ENCODE measurements around the gene ZBTB20. TPM values are rescaled to one million over a fixed set of nuclear protein-coding genes. Genes with fewer than 3 reads are reported as not detected.

The ZBTB20 gene
- total RNA-seq, 1 experiment from 2014 or later = 4.8 TPM

- no peak for DNase-seq (ENCODE audit: extremely low read depth, low read depth)
These were observed 487.7 kb downstream of the ZBTB20 start for GRCh38 chr3:114659109-114660061.

GRCh38 chr3:114651555-114651954, 495.5 kb downstream of the ZBTB20 start:
- no peak for DNase-seq (ENCODE audit: extremely low read depth, low read depth)

GRCh38 chr3:114650808-114651207, 496.3 kb downstream of the ZBTB20 start:
- no peak for DNase-seq (ENCODE audit: extremely low read depth, low read depth)

- no peak for DNase-seq (ENCODE audit: extremely low read depth, low read depth)
These were observed 497.8 kb downstream of the ZBTB20 start for GRCh38 chr3:114649331-114649730.

GRCh38 chr3:114646526-114646925, 500.6 kb downstream of the ZBTB20 start:
- no peak for DNase-seq (ENCODE audit: extremely low read depth, low read depth)

GRCh38 chr3:114645392-114645791, 501.7 kb downstream of the ZBTB20 start:
- no peak for DNase-seq (ENCODE audit: extremely low read depth, low read depth)

- no peak for DNase-seq (ENCODE audit: extremely low read depth, low read depth)
These were observed 502.7 kb downstream of the ZBTB20 start for GRCh38 chr3:114644367-114644766.

GRCh38 chr3:114642951-114643741, 503.9 kb downstream of the ZBTB20 start:
- no peak for DNase-seq (ENCODE audit: extremely low read depth, low read depth)

- no peak for DNase-seq (ENCODE audit: extremely low read depth, low read depth)
These were observed 507.0 kb downstream of the ZBTB20 start for GRCh38 chr3:114640126-114640525.

- DNase-seq (ENCODE audit: extremely low read depth, low read depth) = no peak
These were observed 507.9 kb downstream of the ZBTB20 start for GRCh38 chr3:114639171-114639570.

GRCh38 chr3:114635878-114636277, 511.2 kb downstream of the ZBTB20 start:
- no peak for DNase-seq (ENCODE audit: extremely low read depth, low read depth)

- DNase-seq (ENCODE audit: extremely low read depth, low read depth) = no peak
These were observed 512.5 kb downstream of the ZBTB20 start for GRCh38 chr3:114634635-114635034.

- DNase-seq (ENCODE audit: extremely low read depth, low read depth) = no peak
These were observed 514.2 kb downstream of the ZBTB20 start for GRCh38 chr3:114632757-114633424.

- no peak for DNase-seq (ENCODE audit: extremely low read depth, low read depth)
These were observed 519.3 kb downstream of the ZBTB20 start for GRCh38 chr3:114627770-114628169.

- DNase-seq (ENCODE audit: extremely low read depth, low read depth) = no peak
These were observed 520.3 kb downstream of the ZBTB20 start for GRCh38 chr3:114626751-114627150.

GRCh38 chr3:114624571-114625181, 522.4 kb downstream of the ZBTB20 start:
- peak; percentile 83 for DNase-seq (ENCODE audit: extremely low read depth, low read depth)

GRCh38 chr3:114624047-114624445, 523.0 kb downstream of the ZBTB20 start:
- peak; percentile 7 for DNase-seq (ENCODE audit: extremely low read depth, low read depth)

GRCh38 chr3:114623420-114624046, 523.6 kb downstream of the ZBTB20 start:
- no peak for DNase-seq (ENCODE audit: extremely low read depth, low read depth)

GRCh38 chr3:114622001-114622400, 525.1 kb downstream of the ZBTB20 start:
- no peak for DNase-seq (ENCODE audit: extremely low read depth, low read depth)

GRCh38 chr3:114619771-114620170, 527.3 kb downstream of the ZBTB20 start:
- no peak for DNase-seq (ENCODE audit: extremely low read depth, low read depth)

All from NCI-H460 (cell line).